Spleen (tissue), 11 donors: ENCODE data around the gene PDGFRB. TPM values are rescaled to one million over a fixed set of nuclear protein-coding genes. Genes with fewer than 3 reads are reported as not detected.

Source experiments
- DNase-seq: peaks from one replicate; pipeline ENCODE4 v3.0.0-alpha.2; 2020
- H3K27ac ChIP-seq, 8 donors: fragments of 200-600 bp; sonication (generic) in 7 of 8; 1 replicate in 4 of 8; 2 replicates in 4 of 8; pipeline versions ENCODE4 v1.5.0 to v1.8.0; 2016 to 2021; ENCODE audit warnings: inconsistent platforms in 4 of 8, mild to moderate bottlenecking in 4 of 8, moderate library complexity in 1 of 8
- H3K27me3 ChIP-seq, 7 donors: fragments of 200-600 bp; sonication (generic) in 6 of 7; replicated peaks in 1 of 7; 1 replicate in 4 of 7; 2 replicates in 3 of 7; pipeline versions ENCODE4 v1.5.0 to v1.8.0; 2016 to 2021; ENCODE audit warnings: inconsistent platforms in 3 of 7, mild to moderate bottlenecking in 1 of 7
- H3K36me3 ChIP-seq, 6 donors: fragments of 200-600 bp; sonication (generic) in 5 of 6; 1 replicate in 4 of 6; 2 replicates in 2 of 6; pipeline versions ENCODE4 v1.5.0 to v1.8.0; 2016 to 2021; ENCODE audit warnings: inconsistent platforms in 2 of 6
- H3K4me1 ChIP-seq, 6 donors: fragments of 200-600 bp; sonication (generic) in 5 of 6; 1 replicate in 3 of 6; 2 replicates in 3 of 6; pipeline versions ENCODE4 v1.5.0 to v1.8.0; 2016 to 2021; ENCODE audit warnings: inconsistent platforms in 3 of 6
- H3K4me3 ChIP-seq, 8 donors: fragments of 200-600 bp; sonication (generic) in 7 of 8; 1 replicate in 4 of 8; 2 replicates in 4 of 8; pipeline versions ENCODE4 v1.5.0 to v1.8.0; 2016 to 2021; ENCODE audit warnings: inconsistent platforms in 4 of 8, mild to moderate bottlenecking in 4 of 8, moderate library complexity in 2 of 8
- H3K9me3 ChIP-seq, 8 donors: fragments of 200-600 bp; sonication (generic) in 7 of 8; 1 replicate in 4 of 8; 2 replicates in 4 of 8; pipeline versions ENCODE4 v1.5.0 to v1.8.0; 2016 to 2021; ENCODE audit warnings: inconsistent platforms in 4 of 8
- POLR2A ChIP-seq, 3 donors: fragments of 450-650 bp; IDR thresholded peaks; one replicate each; pipeline ENCODE4 v1.5.1; 2017; ENCODE audit warnings: antibody characterized with exemption in 3 of 3, mild to moderate bottlenecking in 1 of 3
- POLR2AphosphoS5 ChIP-seq, 3 donors: sonication (generic); formaldehyde crosslinking; IDR thresholded peaks; one replicate each; pipeline ENCODE4 v1.5.1; 2017; ENCODE audit warnings: antibody characterized with exemption in 3 of 3
- WGBS, 5 donors: extraction: QIAGEN DNeasy Blood & Tissue Kit in 3 of 5; methylation state at CpG; one replicate each; pipeline versions ENCODE4 v1.1.5 to v1.1.7; 2013 to 2018; 5-methylcytosine and 5-hydroxymethylcytosine counted together
- intact Hi-C: fragments of 100-400 bp; cut with DNase I; formaldehyde crosslinking; loops from one replicate; pipeline ENCODE4 v1.15.0; 2023; ENCODE audit warnings: low total_unique reads
- polyA plus RNA-seq, 3 donors: library from polyadenylated mRNA; stranded (reverse); fragments of 200-250 nt; gene quantifications; one replicate each; pipeline ENCODE4 v1.2.1, GENCODE V29; 2013
- total RNA-seq, 7 donors: library from RNA; depleted of rRNA in 3 of 7; stranded (reverse); fragments of >200 nt in 3 of 7; fragmentation: NEBNext Ultra II Directional in 4 of 7; extraction: Animal tissue kit (Norgen Biotek cat#: 25700) in 4 of 7; gene quantifications; one replicate each; pipeline versions ENCODE4 v1.1.0 to v1.2.1, GENCODE V29; 2016 to 2021
- TF ChIP-seq, protein P1 (sequence below), 11 experiments: fragments of 200-600 bp in 7 of 11; fragments of 450-650 bp in 4 of 11; sonication (generic) in 4 of 11; IDR thresholded peaks in 8 of 11; conservative IDR thresholded peaks in 3 of 11; 1 replicate in 7 of 11; 2 replicates in 4 of 11; pipeline versions ENCODE4 v1.4.0 to v1.8.0; 2016 to 2021; ENCODE audit warnings: antibody characterized with exemption in 11 of 11, inconsistent platforms in 4 of 11, mild to moderate bottlenecking in 1 of 11
- donor health status: healthy with polysubstance abuse.
- donor health status: DM: no; HTN: no; CAD: no; lungs with moderate emphysema.
- donor health status: DM: no; HTN: no; CAD: no.
- donor health status: Bipolar disorder and iron deficiency.
- donor health status: healthy.
- donor health status: DM: no; HTN: no; CAD: no.
- donor health status: DM: yes; HTN: yes; CAD: no.

PDGFRB gene
- total and polyA plus RNA-seq, 10 donors = 12.8 to 144 (median 88.5) TPM

DNA sequence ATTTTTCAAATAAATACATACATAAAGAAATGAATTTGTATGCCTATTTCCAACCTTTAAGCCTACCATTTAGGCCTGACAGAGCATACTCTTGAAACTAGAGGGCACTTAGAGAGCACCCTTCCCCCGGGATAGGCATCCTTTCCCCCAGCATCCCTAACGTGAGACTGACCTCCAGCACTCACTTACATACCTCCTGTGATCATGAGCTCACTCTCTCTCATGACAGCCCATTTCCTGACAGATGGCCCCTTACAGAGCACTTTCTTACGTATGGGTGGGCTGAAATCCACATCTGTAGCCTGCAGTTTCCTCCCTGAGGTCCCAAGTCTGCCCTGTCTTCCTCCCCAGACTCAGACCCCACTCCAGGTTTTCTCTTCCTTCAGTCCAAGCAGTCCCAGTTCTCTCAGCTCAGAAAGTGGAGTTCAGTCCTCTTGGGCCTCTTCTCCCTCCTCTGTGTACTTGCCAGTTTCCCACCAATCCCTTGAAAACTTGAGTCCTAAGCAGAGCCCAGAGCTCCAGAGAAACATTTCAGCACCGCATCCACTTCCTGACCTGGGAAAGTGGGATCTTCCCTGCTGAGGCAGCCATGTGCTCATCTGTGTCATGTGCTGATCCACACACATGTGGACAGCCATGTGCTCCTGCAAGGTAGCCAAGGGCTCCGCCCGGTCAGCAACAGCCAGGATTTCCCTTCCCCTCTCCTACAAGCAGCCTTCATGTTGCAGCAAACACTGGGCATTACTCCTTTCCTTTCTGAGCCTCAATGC lies 8.8 kb upstream of the PDGFRB start:
- Histone ChIP-seq H3K27ac (no peak overlapping the region), H3K9me3 (no peaks in the 10 kb centered on the region), H3K4me1 (peaks cover 0 to 55% (median 16%) of the 10 kb centered on the region in 6 donors), H3K36me3 (no peaks in the 10 kb centered on the region), H3K27me3 (peaks cover 5 to 36% (median 28%) of the 10 kb centered on the region in 7 donors), H3K4me3 (no peak overlapping the region)
- intact Hi-C loops = no loop called here
- DNase-seq = no peak
- TF ChIP-seq, protein P1, sequence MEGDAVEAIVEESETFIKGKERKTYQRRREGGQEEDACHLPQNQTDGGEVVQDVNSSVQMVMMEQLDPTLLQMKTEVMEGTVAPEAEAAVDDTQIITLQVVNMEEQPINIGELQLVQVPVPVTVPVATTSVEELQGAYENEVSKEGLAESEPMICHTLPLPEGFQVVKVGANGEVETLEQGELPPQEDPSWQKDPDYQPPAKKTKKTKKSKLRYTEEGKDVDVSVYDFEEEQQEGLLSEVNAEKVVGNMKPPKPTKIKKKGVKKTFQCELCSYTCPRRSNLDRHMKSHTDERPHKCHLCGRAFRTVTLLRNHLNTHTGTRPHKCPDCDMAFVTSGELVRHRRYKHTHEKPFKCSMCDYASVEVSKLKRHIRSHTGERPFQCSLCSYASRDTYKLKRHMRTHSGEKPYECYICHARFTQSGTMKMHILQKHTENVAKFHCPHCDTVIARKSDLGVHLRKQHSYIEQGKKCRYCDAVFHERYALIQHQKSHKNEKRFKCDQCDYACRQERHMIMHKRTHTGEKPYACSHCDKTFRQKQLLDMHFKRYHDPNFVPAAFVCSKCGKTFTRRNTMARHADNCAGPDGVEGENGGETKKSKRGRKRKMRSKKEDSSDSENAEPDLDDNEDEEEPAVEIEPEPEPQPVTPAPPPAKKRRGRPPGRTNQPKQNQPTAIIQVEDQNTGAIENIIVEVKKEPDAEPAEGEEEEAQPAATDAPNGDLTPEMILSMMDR (IDR thresholded peaks at IDR 0.05 in 8 of 11, conservative IDR thresholded peaks at IDR 0.05 in 3 of 11) = no peak
- TF ChIP-seq POLR2AphosphoS5 (IDR thresholded peaks at IDR 0.05) (no peak), POLR2A (IDR thresholded peaks at IDR 0.05) (no peak)
- WGBS, 5 donors = 53 to 68% (median 61%) methylated on average over 6 of the region's 6 CpGs

DNA sequence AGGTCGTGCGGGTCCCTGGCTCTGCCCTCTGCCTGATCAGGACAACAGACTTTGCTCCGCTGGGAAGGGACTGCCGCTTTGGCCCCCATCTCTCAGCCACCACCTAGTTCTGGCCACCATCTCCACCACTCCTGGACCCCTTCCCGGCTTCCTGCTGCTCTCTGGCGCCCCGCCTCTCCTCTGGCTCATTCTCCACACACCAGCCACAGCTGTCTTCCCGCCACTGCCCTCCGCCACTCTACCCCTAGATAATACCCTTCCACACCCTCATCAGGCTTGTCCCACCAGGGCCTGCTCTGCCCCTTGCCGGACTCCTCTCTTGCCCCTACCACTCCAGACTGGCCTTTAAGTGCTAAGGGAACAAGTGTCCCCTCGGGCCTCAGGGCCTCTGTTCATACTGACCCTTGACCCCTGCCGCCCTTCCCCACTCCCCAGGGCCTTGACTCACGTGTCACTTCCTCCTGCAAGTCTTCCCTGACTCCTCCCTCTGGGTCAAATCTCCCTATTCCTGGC lies 8.0 kb upstream of the PDGFRB start:
- H3K27ac ChIP-seq = no peak overlapping the region
- 62 to 78% (median 72%) methylated on average over 13 of the region's 13 CpGs for WGBS, 5 donors
- no peak for DNase-seq
- H3K4me1 ChIP-seq = peaks cover 3 to 61% (median 16%) of the 10 kb centered on the region in 6 donors
- intact Hi-C loops = no loop called here
- TF ChIP-seq POLR2AphosphoS5 (IDR thresholded peaks at IDR 0.05) = no peak
- TF ChIP-seq, protein P1 (IDR thresholded peaks at IDR 0.05 in 8 of 11, conservative IDR thresholded peaks at IDR 0.05 in 3 of 11) = no peak
- TF ChIP-seq POLR2A (IDR thresholded peaks at IDR 0.05) = no peak
- peaks cover 5 to 28% (median 22%) of the 10 kb centered on the region in 7 donors for H3K27me3 ChIP-seq
- H3K36me3 ChIP-seq = no peaks in the 10 kb centered on the region
- no peak overlapping the region for H3K4me3 ChIP-seq
- no peaks in the 10 kb centered on the region for H3K9me3 ChIP-seq

DNA sequence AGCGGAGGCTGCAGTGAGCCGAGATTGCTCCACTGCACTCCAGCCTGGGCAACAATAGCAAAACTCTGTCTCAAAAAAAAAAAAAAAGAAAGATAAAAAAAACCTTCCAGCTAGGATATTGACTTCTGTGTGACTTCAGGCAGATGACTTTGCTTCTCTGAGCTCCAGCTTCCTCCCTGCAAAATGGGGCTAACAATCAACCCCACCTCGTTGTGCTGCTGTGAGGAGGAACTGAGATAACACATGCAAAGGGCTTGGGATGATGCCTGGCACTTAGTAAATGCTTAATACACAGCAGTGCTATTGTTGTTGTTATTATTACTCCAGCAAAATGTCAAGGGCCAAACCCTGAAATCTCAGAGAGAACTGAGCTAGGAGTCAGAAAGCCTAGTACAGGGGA lies 7.4 kb upstream of the PDGFRB start:
- Histone ChIP-seq H3K4me3 (no peak overlapping the region), H3K27ac (no peak overlapping the region), H3K36me3 (no peaks in the 10 kb centered on the region), H3K9me3 (no peaks in the 10 kb centered on the region), H3K4me1 (peaks cover 3 to 67% (median 16%) of the 10 kb centered on the region in 6 donors), H3K27me3 (peaks cover 5 to 23% (median 20%) of the 10 kb centered on the region in 7 donors)
- no peak for TF ChIP-seq POLR2A (IDR thresholded peaks at IDR 0.05)
- no peak for TF ChIP-seq POLR2AphosphoS5 (IDR thresholded peaks at IDR 0.05)
- TF ChIP-seq, protein P1 (IDR thresholded peaks at IDR 0.05 in 8 of 11, conservative IDR thresholded peaks at IDR 0.05 in 3 of 11) = no peak
- no peak for DNase-seq
- 69 to 74% (median 72%) methylated on average over 3 of the region's 3 CpGs for WGBS, 5 donors
- intact Hi-C loops = no loop called here

DNA sequence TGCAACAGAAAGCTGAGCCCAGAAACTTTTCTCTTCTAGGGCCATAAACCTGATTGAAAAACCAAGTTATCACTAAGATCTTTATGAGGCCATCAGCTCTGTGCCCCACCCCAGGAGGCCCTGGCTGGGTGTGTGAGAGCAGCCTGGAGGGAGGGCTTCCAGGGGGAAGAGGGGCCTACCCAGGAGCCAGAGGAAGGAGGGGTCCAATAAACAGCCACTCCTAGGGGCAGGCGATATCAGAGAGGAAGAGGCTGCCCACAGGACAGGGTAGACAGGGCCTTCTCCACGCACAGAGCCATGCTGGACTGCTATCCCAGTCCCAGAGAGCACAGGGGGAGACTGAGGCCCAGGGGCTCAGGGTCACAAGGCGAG lies 6.5 kb upstream of the PDGFRB start:
- Histone ChIP-seq H3K4me3 (no peak overlapping the region), H3K27me3 (peaks cover 2 to 18% (median 11%) of the 10 kb centered on the region in 7 donors), H3K9me3 (no peaks in the 10 kb centered on the region), H3K4me1 (peaks cover 1 to 66% (median 15%) of the 10 kb centered on the region in 6 donors), H3K27ac (peak overlapping the region in 4 of 8 donors; percentile 5 to 83 (median 80)), H3K36me3 (no peaks in the 10 kb centered on the region)
- 76 to 88% (median 83%) methylated on average over 3 of the region's 3 CpGs for WGBS, 5 donors
- TF ChIP-seq POLR2AphosphoS5 (IDR thresholded peaks at IDR 0.05) (no peak), POLR2A (IDR thresholded peaks at IDR 0.05) (no peak)
- TF ChIP-seq, protein P1 (IDR thresholded peaks at IDR 0.05 in 8 of 11, conservative IDR thresholded peaks at IDR 0.05 in 3 of 11) = no peak
- DNase-seq = no peak
- intact Hi-C loops = no loop called here
